Posterior vena cava (tissue), 2 donors: ENCODE results near the gene UBL4A. TPM values are rescaled to one million over a fixed set of nuclear protein-coding genes. Genes with fewer than 3 reads are reported as not detected.
"Not testable (repeated sequence)": the region's sequence is repeated elsewhere in the genome, so short reads cannot be mapped to it uniquely, and the experiment has no call there.

ENCODE experiments used
- DNase-seq: peaks from one replicate; pipeline ENCODE4 v3.0.0-alpha.2; 2020; ENCODE audit warnings: low spot score
- intact Hi-C, 2 donors: fragments of 100-400 bp; cut with DNase I; formaldehyde crosslinking; loops; one replicate each; pipeline versions ENCODE4 v1.14.1 to v1.14.2; 2022 to 2023
- total RNA-seq, 2 donors: library from RNA; stranded (reverse); fragmentation: NEBNext Ultra II Directional; extraction: Animal tissue kit (Norgen Biotek cat#: 25700); gene quantifications; one replicate each; pipeline ENCODE4 v1.2.1, GENCODE V29; 2021
- donor health status: DM: yes; HTN: yes; CAD: no.
- donor health status: DM: yes; HTN: yes; CAD: no.

UBL4A gene
- total RNA-seq, 2 donors from 2014 or later: 30.1 TPM

- DNase-seq: no peak
- intact Hi-C loops: no loop called here
Measured at GRCh38 chrX:154512879-154513553, 26.6 kb upstream of the UBL4A start.

GRCh38 chrX:154511761-154512160 is 25.3 kb upstream of the UBL4A start:
- intact Hi-C loops: no loop called here
- no peak for DNase-seq

GRCh38 chrX:154509455-154509854 is 23.0 kb upstream of the UBL4A start:
- no peak for DNase-seq

GRCh38 chrX:154508384-154508745 is 21.9 kb upstream of the UBL4A start:
- DNase-seq: no peak
- intact Hi-C loops: no loop called here

More at GRCh38 chrX:154509455-154509854, 23.0 kb upstream of the UBL4A start:
- intact Hi-C loops: no loop called here

GRCh38 chrX:154507673-154508383 is 21.4 kb upstream of the UBL4A start:
- intact Hi-C loops: no loop called here

GRCh38 chrX:154506483-154507332 is 20.3 kb upstream of the UBL4A start:
- intact Hi-C loops: no loop called here
- no peak for DNase-seq

More at GRCh38 chrX:154507673-154508383, 21.4 kb upstream of the UBL4A start:
- DNase-seq: no peak

GRCh38 chrX:154505734-154506133 is 19.3 kb upstream of the UBL4A start:
- no peak for DNase-seq
- intact Hi-C loops: no loop called here

GRCh38 chrX:154502989-154503388 is 16.6 kb upstream of the UBL4A start:
- no peak for DNase-seq
- intact Hi-C loops: no loop called here

- DNase-seq: no peak
- intact Hi-C loops: no loop called here
Measured at GRCh38 chrX:154502098-154502497, 15.7 kb upstream of the UBL4A start.

GRCh38 chrX:154501423-154501822 is 15.0 kb upstream of the UBL4A start:
- intact Hi-C loops: not testable (repeated sequence)

GRCh38 chrX:154496591-154497137 is 10.2 kb upstream of the UBL4A start:
- intact Hi-C loops, DNase-seq: not testable (repeated sequence)

More at GRCh38 chrX:154501423-154501822, 15.0 kb upstream of the UBL4A start:
- DNase-seq: not testable (repeated sequence)

GRCh38 chrX:154495472-154495922 is 9.1 kb upstream of the UBL4A start:
- intact Hi-C loops: no loop called here
- DNase-seq: no peak

- intact Hi-C loops: no loop called here
- no peak for DNase-seq
Measured at GRCh38 chrX:154494715-154495114, 8.3 kb upstream of the UBL4A start.

GRCh38 chrX:154490414-154491083 is 4.1 kb upstream of the UBL4A start, which contains the start of gene SLC10A3:
Gene SLC10A3, minus strand, starts transcription at chrX:154490629. Its CDS starts 1,689 bp downstream, at chrX:154488940.
- DNase-seq: peak; percentile 97
- intact Hi-C loops: no loop called here

- intact Hi-C loops: no loop called here
Measured at GRCh38 chrX:154490021-154490413, 3.6 kb upstream of the UBL4A start.

GRCh38 chrX:154489182-154489581 is 2.8 kb upstream of the UBL4A start:
- intact Hi-C loops: loop anchor here in 1 of 2 donors (5.0 kb wide), 2 partner anchors 42 to 43 kb away; no protein-coding TSS in a partner anchor

More at GRCh38 chrX:154490021-154490413, 3.6 kb upstream of the UBL4A start:
- peak; percentile 81 for DNase-seq

GRCh38 chrX:154488336-154489075 is 2.1 kb upstream of the UBL4A start:
- DNase-seq: no peak
- intact Hi-C loops: loop anchor here in 1 of 2 donors (5.0 kb wide), 2 partner anchors 41 to 44 kb away; no protein-coding TSS in a partner anchor

More at GRCh38 chrX:154489182-154489581, 2.8 kb upstream of the UBL4A start:
- DNase-seq: no peak
